OCI-LY1 (cell line): ENCODE results near the gene IL1RN.

Experiments used
- CTCF ChIP-seq: fragments of 200-600 bp; sonication (generic), shearing (Covaris generic); IDR thresholded peaks from 2 replicates; pipeline ENCODE4 v1.5.1; 2017; ENCODE audit warnings: mild to moderate bottlenecking, antibody characterized with exemption, low read length, moderate library complexity, mixed read lengths
- EZH2 ChIP-seq: fragments of 200-600 bp; sonication (generic), shearing (Covaris generic); IDR thresholded peaks from 2 replicates; pipeline ENCODE4 v1.8.0; 2017; ENCODE audit warnings: borderline replicate concordance, mixed run types, mild to moderate bottlenecking, antibody characterized with exemption, low read length, moderate library complexity, mixed read lengths

GRCh38 chr2:113176696-113177355 lies 49.4 kb downstream of the IL1RN start:
- TF ChIP-seq CTCF (no peak), EZH2 (no peak)
